GM23248 (cell line): ENCODE measurements around the gene TAPT1.

Source experiments
- EZH2 ChIP-seq: fragments of 200-600 bp; sonication (generic); IDR thresholded peaks from 2 replicates; pipeline ENCODE4 v1.6.1; 2018; ENCODE audit warnings: antibody characterized with exemption, mild to moderate bottlenecking; ENCODE audit not compliant: insufficient read depth, poor library complexity, severe bottlenecking
- EZH2phosphoT487 ChIP-seq: fragments of 200-600 bp; sonication (generic); IDR thresholded peaks from 2 replicates; pipeline ENCODE4 v1.6.1; 2018; ENCODE audit warnings: antibody characterized with exemption, moderate library complexity, mild to moderate bottlenecking, low read depth; ENCODE audit not compliant: insufficient read depth

DNA sequence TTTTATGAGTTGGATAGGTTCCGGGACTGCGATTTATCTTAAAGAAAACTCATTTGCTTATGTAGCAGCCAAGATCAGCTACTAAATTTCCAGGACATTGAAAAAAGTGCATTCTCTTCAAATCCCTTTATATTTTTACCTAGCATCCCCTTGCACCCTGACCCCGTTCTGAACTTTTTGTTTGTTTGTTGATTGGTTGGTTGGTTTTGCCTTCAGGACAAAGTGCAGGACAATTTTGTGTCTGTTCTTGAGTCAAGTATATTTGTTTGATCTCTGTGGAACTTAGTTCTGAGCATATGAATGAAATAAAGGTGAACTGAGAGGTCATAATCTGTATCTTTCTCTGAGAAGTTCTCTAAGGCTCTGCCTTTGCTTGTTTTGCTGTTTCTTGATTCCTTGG, 12.8 kb upstream of the TAPT1 start:
- TF ChIP-seq EZH2phosphoT487 (no peak), EZH2 (no peak)
